ENCODE measurements around the gene KBTBD12. TPM values are rescaled to one million over a fixed set of nuclear protein-coding genes. Genes with fewer than 3 reads are reported as not detected.
"Not testable (repeated sequence)": the region's sequence is repeated elsewhere in the genome, so short reads cannot be mapped to it uniquely, and the experiment has no call there.

The KBTBD12 gene
- total and polyA plus RNA-seq, 2 experiments from 2014 or later: not detected

DNA sequence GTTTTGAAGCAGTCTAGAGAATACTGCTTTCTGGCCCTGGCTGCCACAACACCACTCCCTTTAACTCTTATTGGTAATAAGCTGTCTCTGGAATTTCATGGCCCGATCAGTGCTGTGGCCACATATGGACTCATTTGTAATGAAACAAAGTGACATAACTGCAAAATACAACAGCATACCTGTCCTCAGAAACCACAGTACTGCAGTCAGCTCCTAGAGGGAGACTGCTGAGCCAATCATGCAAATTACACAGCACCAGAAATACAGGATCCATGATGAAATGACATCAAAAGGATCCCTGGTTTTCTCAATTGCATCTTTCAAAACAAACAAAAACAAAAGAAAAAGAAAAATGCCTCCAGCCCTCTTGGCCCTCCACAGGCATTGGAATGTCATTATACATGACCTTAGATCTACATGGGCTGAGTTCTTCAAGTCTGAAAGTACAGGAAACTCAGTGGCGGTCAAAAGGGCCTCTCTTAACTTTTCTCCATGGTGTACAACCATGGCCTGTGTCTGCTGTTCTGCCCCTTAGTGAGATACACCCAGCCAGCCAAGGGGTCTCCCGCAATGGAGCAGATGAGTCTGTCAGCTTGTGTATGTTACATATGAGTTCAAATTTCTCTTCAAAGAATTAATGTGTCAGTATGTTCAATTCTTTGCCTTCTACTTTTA lies 24.9 kb upstream of the KBTBD12 start:
- Histone ChIP-seq H3K9ac (no peak overlapping the region), H3K4me2 (ENCODE audit: unreplicated experiment) (no peak overlapping the region), H2AFZ (no peak overlapping the region), H3K79me2 (ENCODE audit: insufficient read depth) (no peaks in the 10 kb centered on the region), H3F3A (ENCODE audit: insufficient read depth) (peaks cover 13% of the 10 kb centered on the region), H3K4me1 (ENCODE audit: insufficient read depth) (peaks cover 6% of the 10 kb centered on the region), H3K9me2 (ENCODE audit: insufficient read depth) (no peaks in the 10 kb centered on the region), H3K9me3 (ENCODE audit: low read depth) (no peaks in the 10 kb centered on the region), H4K20me1 (ENCODE audit: insufficient read depth) (no peaks in the 10 kb centered on the region), H3K36me3 (ENCODE audit: low read depth) (no peaks in the 10 kb centered on the region), H3K27me3 (replicated peaks; ENCODE audit: insufficient read depth) (no peaks in the 10 kb centered on the region), H3K27ac (peak overlapping the region; percentile 63), H3K4me3 (no peak overlapping the region)
- in situ Hi-C loops (cut with MboI): no loop called here
- TF ChIP-seq EZH2phosphoT487 (IDR thresholded peaks at IDR 0.05; ENCODE audit: insufficient read depth, low read depth) (no peak), EZH2 (IDR thresholded peaks at IDR 0.05; ENCODE audit: insufficient read depth, poor library complexity, severe bottlenecking) (no peak)
- DNase-seq: peak; percentile 32
- 68 to 70% methylated on average over 3 of the region's 3 CpGs for WGBS, 2 experiments (ENCODE audit: low coverage in 1 of 2, low lambda C conversion rate in 2 of 2, missing lambda C conversion rate in 2 of 2)

DNA sequence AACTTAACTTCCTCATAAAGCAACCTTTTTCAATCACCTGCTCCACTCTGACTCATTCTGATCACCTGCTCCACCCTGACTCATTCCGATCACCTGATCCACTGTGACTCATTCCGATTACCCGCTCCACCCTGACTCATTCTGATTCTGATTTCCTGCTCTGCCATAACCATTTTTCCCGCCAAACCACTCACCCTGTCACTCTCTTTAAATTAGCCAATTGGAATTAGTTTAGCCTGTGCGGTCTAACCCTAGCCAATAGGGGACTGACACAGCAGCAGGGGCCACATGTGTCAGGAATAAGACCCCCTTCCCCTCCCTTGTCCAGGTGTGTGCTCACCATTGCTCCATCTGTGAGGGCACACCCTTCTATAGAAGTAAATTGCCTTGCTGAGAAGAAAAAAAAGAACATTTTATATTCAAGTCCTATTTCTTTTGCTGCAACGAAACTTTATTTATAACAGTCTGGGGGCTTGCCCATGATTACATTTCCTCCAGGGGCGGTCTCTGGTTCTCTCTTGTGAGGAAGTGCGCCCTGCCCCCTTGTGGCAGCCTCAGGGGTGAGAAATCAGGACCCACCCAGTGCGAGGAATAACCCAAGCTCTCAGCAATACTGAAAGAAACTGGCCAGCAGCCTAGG lies 24.3 kb upstream of the KBTBD12 start:
- H3K79me2 ChIP-seq (ENCODE audit: insufficient read depth); H3K4me1 ChIP-seq (ENCODE audit: insufficient read depth); H3K9me3 ChIP-seq (ENCODE audit: low read depth); H3K4me3 ChIP-seq; H3K9ac ChIP-seq; H2AFZ ChIP-seq; H3K27me3 ChIP-seq (replicated peaks; ENCODE audit: insufficient read depth); H3K27ac ChIP-seq; H3K4me2 ChIP-seq (ENCODE audit: unreplicated experiment); H3K9me2 ChIP-seq (ENCODE audit: insufficient read depth); H3K36me3 ChIP-seq (ENCODE audit: low read depth); H4K20me1 ChIP-seq (ENCODE audit: insufficient read depth); in situ Hi-C loops (cut with MboI): not testable (repeated sequence)
- DNase-seq: peak; percentile 43
- H3F3A ChIP-seq (ENCODE audit: insufficient read depth): peaks cover 13% of the 10 kb centered on the region
- WGBS, 2 experiments (ENCODE audit: low coverage in 1 of 2, low lambda C conversion rate in 2 of 2, missing lambda C conversion rate in 2 of 2): 84% methylated on average over 9 of the region's 9 CpGs

DNA sequence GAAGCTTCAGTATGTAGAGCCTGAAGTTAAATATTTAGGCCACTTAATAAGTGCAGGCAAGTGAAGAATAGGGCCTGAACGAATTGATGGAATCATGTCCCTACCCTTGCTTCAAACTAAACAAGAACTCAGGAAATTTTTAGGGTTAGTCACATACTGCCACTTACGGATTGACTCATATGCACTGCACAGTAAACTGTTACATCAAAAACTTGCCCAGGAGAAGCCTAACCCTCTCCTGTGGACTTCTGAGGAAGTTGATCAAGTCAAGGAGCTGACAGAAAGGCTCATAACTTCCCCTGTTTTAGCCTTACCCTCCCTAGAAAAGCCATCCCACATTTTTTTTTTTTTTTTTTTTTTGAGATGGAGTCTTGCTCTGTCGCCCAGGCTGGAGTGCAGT lies 20.6 kb upstream of the KBTBD12 start:
- peak; percentile 43 for DNase-seq
- TF ChIP-seq EZH2phosphoT487 (IDR thresholded peaks at IDR 0.05; ENCODE audit: insufficient read depth, low read depth) (no peak), EZH2 (IDR thresholded peaks at IDR 0.05; ENCODE audit: insufficient read depth, poor library complexity, severe bottlenecking) (no peak)
- H3K4me3 ChIP-seq: no peak overlapping the region
- no peak overlapping the region for H2AFZ ChIP-seq
- H3K9ac ChIP-seq: no peak overlapping the region
- in situ Hi-C loops (cut with MboI): no loop called here
- H3K27ac ChIP-seq: no peak overlapping the region
- no peaks in the 10 kb centered on the region for H3K79me2 ChIP-seq (ENCODE audit: insufficient read depth)
- H3K9me2 ChIP-seq (ENCODE audit: insufficient read depth): no peaks in the 10 kb centered on the region
- H3K27me3 ChIP-seq (replicated peaks; ENCODE audit: insufficient read depth): no peaks in the 10 kb centered on the region
- no peaks in the 10 kb centered on the region for H4K20me1 ChIP-seq (ENCODE audit: insufficient read depth)
- no peak overlapping the region for H3K4me2 ChIP-seq (ENCODE audit: unreplicated experiment)
- WGBS, 2 experiments (ENCODE audit: low coverage in 1 of 2, low lambda C conversion rate in 2 of 2, missing lambda C conversion rate in 2 of 2): 44 to 60% methylated on average over 2 to 3 of the region's 3 CpGs
- no peaks in the 10 kb centered on the region for H3K36me3 ChIP-seq (ENCODE audit: low read depth)
- H3F3A ChIP-seq (ENCODE audit: insufficient read depth): peaks cover 6% of the 10 kb centered on the region
- H3K9me3 ChIP-seq (ENCODE audit: low read depth): no peaks in the 10 kb centered on the region
- H3K4me1 ChIP-seq (ENCODE audit: insufficient read depth): no peaks in the 10 kb centered on the region

DNA sequence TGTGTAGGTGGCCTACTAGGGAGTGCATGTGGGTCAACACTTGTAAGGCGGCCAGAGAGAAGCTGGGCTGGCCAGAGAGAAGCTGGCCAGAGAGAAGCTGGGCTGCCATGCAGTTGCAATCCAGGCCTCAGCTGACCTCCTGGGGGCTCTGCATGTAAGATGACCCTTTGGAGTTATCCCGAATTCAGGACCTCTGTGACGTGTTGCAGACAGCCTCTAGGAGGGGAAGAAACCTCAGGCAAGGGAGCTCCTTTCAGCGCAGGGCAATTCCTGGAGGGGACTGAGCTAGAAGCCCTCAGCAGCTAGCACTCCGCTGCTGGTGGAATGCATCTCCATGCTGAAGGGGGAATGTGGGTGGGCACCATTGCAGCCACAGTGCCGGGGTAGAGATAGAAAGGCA lies 15.8 kb upstream of the KBTBD12 start:
- Histone ChIP-seq H3K27me3 (replicated peaks; ENCODE audit: insufficient read depth) (peaks cover 16% of the 10 kb centered on the region), H3K4me3 (no peak overlapping the region), H3K4me2 (ENCODE audit: unreplicated experiment) (no peak overlapping the region), H3F3A (ENCODE audit: insufficient read depth) (no peaks in the 10 kb centered on the region), H3K9ac (no peak overlapping the region), H3K36me3 (ENCODE audit: low read depth) (no peaks in the 10 kb centered on the region), H2AFZ (no peak overlapping the region), H3K27ac (no peak overlapping the region), H3K9me3 (ENCODE audit: low read depth) (no peaks in the 10 kb centered on the region), H3K9me2 (ENCODE audit: insufficient read depth) (no peaks in the 10 kb centered on the region), H3K4me1 (ENCODE audit: insufficient read depth) (no peaks in the 10 kb centered on the region), H4K20me1 (ENCODE audit: insufficient read depth) (no peaks in the 10 kb centered on the region), H3K79me2 (ENCODE audit: insufficient read depth) (no peaks in the 10 kb centered on the region)
- in situ Hi-C loops (cut with MboI): no loop called here
- no peak for TF ChIP-seq EZH2phosphoT487 (IDR thresholded peaks at IDR 0.05; ENCODE audit: insufficient read depth, low read depth)
- no peak for TF ChIP-seq EZH2 (IDR thresholded peaks at IDR 0.05; ENCODE audit: insufficient read depth, poor library complexity, severe bottlenecking)
- DNase-seq: no peak
- WGBS, 2 experiments (ENCODE audit: low coverage in 1 of 2, low lambda C conversion rate in 2 of 2, missing lambda C conversion rate in 2 of 2): 55 to 70% methylated on average over 6 of the region's 6 CpGs

Data from GM23248 (cell line).